DMS114 treated with DMSO at 0.1 percent for 48 hours (cell line): ENCODE results near the gene CRISP2.

Experiments used
- DNase-seq: peaks from one replicate; lab custom pipeline; 2025; ENCODE audit not compliant: unreplicated experiment; lab: John Stamatoyannopoulos, UW

CRISP2 gene

DNA sequence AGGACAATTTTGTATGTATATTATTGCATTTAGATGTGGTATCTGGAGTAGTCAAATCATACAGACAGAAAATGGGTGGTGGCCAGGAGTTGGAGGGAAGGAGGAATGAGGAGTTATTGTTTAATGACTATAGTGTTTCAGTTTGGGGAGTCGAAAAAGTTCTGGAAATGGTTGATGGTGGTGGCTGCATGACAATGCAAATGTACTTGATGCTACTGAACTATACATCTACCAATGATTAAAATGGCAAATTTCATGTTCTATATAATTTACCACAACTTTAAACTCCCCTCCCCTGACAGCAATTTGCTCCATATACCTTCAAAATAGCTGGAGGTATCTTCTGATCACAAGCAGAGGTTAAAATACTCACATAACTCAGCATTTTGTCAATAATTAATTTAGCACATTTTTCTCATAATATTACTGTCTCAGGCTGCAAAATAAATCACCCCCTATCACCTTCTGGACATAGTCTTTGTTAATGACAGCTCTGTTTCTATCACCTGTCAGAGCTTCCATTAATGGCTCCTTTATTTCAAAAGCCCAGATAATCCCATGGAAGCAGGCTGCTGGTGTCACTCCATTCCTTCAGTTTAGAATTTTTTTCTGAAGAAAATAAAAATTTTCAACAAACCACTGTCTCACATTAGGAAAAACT is 51.0 kb downstream of the CRISP2 start:
- DNase-seq: no peak

DNA sequence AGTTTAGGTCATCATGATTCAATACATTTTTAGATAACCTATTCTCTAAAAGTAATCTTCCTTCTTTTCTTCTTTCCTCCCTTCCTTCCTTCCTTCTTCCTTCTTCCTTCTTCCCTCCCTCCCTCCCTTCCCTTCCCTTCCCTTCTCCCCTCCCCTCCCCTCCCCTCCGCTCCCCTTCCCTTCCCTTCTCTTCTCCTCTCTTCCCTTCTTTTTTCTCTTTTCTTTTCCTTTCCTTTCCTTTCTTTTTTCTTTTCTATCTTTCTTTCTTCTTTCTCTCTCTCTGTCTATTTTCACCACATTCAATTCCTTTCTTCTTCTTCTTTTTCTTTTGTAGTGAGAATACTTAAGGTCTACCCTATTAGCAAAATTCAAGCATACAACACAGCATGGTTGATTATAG is 59.4 kb downstream of the CRISP2 start:
- no peak for DNase-seq

DNA sequence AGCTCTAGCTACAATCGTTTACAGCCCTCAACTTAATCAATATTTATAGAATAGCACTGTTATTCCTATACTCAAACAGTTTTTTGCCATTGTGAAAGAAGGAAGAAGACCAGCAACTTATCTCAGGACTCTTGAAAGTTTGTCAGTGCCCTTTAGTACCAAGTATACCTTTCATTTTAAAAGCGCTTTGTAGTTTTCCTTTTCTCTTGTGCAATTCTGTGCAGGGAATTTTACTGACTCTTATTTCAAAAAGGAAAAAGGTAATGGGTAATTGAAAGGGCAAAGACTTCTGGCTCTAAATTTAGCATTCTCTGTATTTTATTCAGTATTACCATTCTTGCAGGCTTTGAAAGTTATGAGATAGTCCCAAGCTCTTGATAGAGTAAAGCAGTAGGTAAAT is 59.9 kb downstream of the CRISP2 start:
- DNase-seq: no peak

DNA sequence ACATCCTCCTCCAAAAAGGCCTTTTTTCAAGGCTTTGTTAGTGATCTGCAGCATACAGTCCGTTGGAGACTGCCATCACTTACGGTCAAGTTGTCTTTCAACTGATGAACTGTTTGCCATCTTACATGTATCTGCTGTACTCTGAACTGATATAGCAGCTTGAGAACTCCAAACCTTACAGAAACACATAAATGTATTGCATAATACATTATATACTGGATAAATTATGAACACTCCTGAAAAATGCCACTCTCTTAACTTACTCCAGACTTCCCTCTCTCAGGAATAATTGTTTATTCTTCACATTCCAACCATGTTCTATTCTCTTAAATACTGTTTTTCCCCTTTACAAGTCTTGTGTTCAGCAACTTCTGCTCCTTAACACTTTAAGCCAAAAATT is 62.1 kb downstream of the CRISP2 start:
- no peak for DNase-seq

DNA sequence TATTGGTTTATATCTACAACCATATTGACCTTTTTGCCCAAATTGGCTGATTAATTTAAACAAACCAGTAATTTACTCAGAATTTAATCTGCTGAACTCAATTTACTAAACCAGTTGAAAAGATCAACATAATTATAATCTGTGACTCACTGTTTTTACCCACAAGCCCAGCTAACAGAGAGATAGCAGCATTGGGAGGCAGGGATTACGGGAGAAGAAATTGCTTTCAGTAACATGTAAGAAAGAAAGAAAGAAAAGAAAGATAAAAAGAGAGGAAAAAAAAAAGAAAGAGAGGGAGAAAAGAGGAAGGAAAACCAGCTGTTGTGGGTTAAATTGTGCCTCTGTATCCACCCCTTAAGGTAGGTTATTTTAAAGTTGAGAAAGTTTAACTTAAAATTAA is 63.4 kb downstream of the CRISP2 start:
- DNase-seq: no peak

DNA sequence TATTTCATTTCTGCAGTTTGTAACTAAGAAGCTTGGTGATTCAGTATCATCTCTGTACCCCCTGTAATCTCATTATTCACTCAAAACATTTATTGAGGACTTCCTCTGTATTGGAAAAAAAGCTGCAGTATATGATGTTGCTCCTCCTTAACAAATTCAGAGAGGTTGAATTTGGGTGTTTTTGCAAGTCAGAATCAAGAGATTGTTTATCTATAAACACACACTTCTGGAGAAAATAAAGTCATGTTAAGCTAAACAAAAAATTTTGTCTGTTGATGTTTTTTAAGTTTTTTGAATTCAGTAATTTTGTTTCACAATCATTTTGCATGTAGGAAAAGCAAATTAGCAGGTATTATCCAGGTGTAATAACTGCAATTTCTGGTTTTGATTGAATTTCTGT is 65.3 kb downstream of the CRISP2 start:
- no peak for DNase-seq

DNA sequence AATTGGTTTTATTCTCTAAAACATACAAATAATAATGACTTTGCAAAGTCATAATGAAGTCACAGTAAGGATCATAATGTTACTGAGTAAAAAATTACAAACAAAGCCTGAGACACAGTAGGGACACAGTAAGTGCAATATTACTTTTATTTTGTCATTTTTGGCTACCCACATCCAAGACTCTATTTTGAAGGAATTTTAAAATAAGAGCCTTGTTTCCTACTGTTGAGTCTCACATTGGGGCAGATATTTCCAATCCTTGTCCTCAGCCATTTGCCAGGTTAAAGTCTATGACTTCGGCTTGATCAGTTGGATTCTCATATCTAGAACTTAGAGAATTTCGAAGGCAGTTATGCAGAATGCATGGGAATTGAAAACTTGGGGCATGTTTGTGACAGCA is 65.9 kb downstream of the CRISP2 start:
- DNase-seq: no peak

DNA sequence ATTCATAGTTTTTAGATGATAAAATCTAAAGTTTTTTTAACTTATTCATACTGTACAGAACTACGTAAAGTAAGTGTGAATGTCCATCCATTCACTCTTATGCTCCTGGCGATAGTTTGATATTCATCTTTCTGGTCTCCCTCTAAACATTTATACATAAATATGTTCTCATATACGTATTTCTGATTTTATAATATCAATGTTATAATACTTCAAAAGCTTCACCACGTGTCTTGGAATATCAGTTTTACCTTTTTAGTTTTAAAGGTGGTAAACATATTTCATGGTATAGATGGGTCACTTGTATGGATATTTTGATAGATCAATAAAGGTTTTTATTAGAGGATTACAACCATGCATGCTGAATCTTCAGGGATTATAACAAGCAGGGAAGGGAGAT is 66.4 kb downstream of the CRISP2 start:
- no peak for DNase-seq

DNA sequence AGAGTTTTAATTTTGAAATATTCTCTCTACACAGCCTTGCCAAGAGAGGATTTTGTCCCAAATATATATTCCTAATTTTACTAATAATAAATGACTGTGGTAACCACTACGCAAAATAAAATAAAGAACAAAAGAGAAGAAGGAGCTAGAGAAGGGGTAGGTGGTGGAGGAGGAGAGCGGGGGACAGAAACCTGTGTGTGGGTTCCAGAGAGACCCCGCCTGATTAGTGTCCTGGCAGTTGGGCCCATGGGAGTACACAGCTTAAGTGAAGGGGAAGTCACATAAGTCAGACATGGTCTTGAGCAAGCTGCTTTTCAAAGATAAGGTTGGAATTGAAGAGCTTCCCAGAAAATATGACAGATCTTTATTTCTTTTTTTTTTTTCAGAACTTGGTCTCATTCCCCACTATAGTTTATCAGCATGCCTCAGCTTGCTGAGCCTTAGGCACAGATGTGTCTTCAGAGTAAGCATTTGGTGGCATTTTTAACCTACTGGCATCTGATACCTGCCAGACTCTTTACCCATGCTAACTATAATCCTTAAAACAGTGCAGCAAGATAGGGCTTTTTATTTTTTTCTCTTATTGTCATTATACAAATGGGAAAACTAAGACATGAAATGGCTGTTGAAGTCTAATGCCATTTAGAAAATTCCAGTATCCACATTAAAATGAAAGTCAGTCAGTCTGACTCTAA is 67.1 kb downstream of the CRISP2 start:
- no peak for DNase-seq

DNA sequence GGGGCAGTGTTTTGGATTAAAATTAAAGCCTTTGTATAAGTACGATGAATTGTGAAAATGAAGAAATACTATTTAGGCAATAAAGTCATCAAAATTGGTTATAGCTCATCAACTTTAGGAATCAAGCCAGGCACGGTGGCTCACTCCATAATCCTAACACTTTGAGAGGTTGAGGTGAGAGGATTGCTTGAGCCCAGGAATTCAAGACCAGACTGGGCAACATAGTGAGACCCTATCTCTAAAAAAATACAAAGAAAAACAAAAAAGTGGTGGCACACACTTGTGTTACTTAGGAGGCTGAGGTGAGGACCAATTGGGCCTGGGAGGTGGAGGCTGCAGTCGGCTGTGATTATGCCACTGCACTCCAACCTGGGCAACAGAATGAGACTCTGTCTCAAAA is 68.2 kb downstream of the CRISP2 start:
- DNase-seq: no peak
